HG03045 (cell line): ENCODE data around the gene SCGB3A2.

ENCODE experiments used
- ATAC-seq: cut with Tn5 transposase; IDR thresholded peaks from one replicate; pipeline ENCODE4 v1.9.1; 2021; ENCODE audit warnings: mild to moderate bottlenecking, moderate library complexity; ENCODE audit not compliant: unreplicated experiment

SCGB3A2 gene

GRCh38 chr5:147901599-147902039 lies 23.1 kb downstream of the SCGB3A2 start:
- no peak for ATAC-seq

- ATAC-seq = no peak
Observed at GRCh38 chr5:147902609-147903115, 24.2 kb downstream of the SCGB3A2 start.

- ATAC-seq = no peak
Observed at GRCh38 chr5:147904110-147904509, 25.6 kb downstream of the SCGB3A2 start.

GRCh38 chr5:147906326-147907095 lies 28.0 kb downstream of the SCGB3A2 start, which contains the start of gene C5orf46:
C5orf46 (minus strand) TSS chr5:147906538; CDS start chr5:147906501, 37 bp downstream.
- no peak for ATAC-seq

- ATAC-seq = no peak
Observed at GRCh38 chr5:147911427-147911826, 32.9 kb downstream of the SCGB3A2 start.

GRCh38 chr5:147912011-147912410 lies 33.5 kb downstream of the SCGB3A2 start:
- ATAC-seq = no peak

- ATAC-seq = no peak
Observed at GRCh38 chr5:147913786-147914185, 35.3 kb downstream of the SCGB3A2 start.

- no peak for ATAC-seq
Observed at GRCh38 chr5:147918101-147918685, 39.7 kb downstream of the SCGB3A2 start.

GRCh38 chr5:147918899-147919298 lies 40.4 kb downstream of the SCGB3A2 start:
- no peak for ATAC-seq

GRCh38 chr5:147920420-147921030 lies 42.0 kb downstream of the SCGB3A2 start:
- no peak for ATAC-seq

GRCh38 chr5:147921136-147921535 lies 42.6 kb downstream of the SCGB3A2 start:
- no peak for ATAC-seq

- no peak for ATAC-seq
Observed at GRCh38 chr5:147925020-147925419, 46.5 kb downstream of the SCGB3A2 start.

- ATAC-seq = no peak
Observed at GRCh38 chr5:147927901-147928300, 49.4 kb downstream of the SCGB3A2 start.

- ATAC-seq = no peak
Observed at GRCh38 chr5:147930769-147931168, 52.3 kb downstream of the SCGB3A2 start.
